Stomach (tissue), 4 donors: ENCODE measurements around the gene NEDD4L.

ENCODE experiments used
- CTCF ChIP-seq, 7 experiments: fragments of 450-650 bp in 4 of 7; fragments of 200-600 bp in 3 of 7; sonication (generic) in 3 of 7; IDR thresholded peaks; one replicate each; pipeline ENCODE4 v1.5.1; 2016 to 2019; ENCODE audit warnings: antibody characterized with exemption in 7 of 7, control low read depth in 2 of 7, mild to moderate bottlenecking in 1 of 7
- POLR2A ChIP-seq, 4 donors: fragments of 450-650 bp; IDR thresholded peaks; one replicate each; pipeline ENCODE4 v1.6.1; 2016; ENCODE audit warnings: antibody characterized with exemption in 4 of 4, control low read depth in 2 of 4, mild to moderate bottlenecking in 1 of 4, moderate library complexity in 1 of 4
- POLR2AphosphoS5 ChIP-seq, 3 donors: sonication (generic); formaldehyde crosslinking; IDR thresholded peaks; one replicate each; pipeline ENCODE4 v1.6.1; 2016; ENCODE audit warnings: antibody characterized with exemption in 3 of 3

GRCh38 chr18:58152216-58152615 lies 108.2 kb downstream of the NEDD4L start:
- TF ChIP-seq CTCF (IDR thresholded peaks at IDR 0.05) (no peak), POLR2A (IDR thresholded peaks at IDR 0.05) (no peak), POLR2AphosphoS5 (IDR thresholded peaks at IDR 0.05) (no peak)
